Measurements from ENCODE around the gene XRCC3. TPM values are rescaled to one million over a fixed set of nuclear protein-coding genes. Genes with fewer than 3 reads are reported as not detected.

Gene XRCC3
- total and polyA plus RNA-seq, 2 of the 8 experiments (the other 6 are each of a cell fraction or from before 2014, with no cell fraction given), result 36.9 to 41.8 TPM

- TF ChIP-seq KDM1A (IDR thresholded peaks at IDR 0.05; ENCODE audit: borderline replicate concordance, low read length) (no peak), POLR2A (IDR thresholded peaks at IDR 0.05; ENCODE audit: control extremely low read depth in 1 of 2, low read depth in 2 of 2, low read length in 2 of 2) (no peak), SP1 (IDR thresholded peaks at IDR 0.05; ENCODE audit: low read depth, low read length) (no peak), CHD1 (IDR thresholded peaks at IDR 0.05; ENCODE audit: low read depth, low read length) (no peak), CTBP2 (IDR thresholded peaks at IDR 0.05; ENCODE audit: borderline replicate concordance, insufficient read depth, insufficient read length, low read length) (no peak), CBX8 (IDR thresholded peaks at IDR 0.05; ENCODE audit: borderline replicate concordance, low read depth, low read length) (no peak), TCF12 (IDR thresholded peaks at IDR 0.05; ENCODE audit: low read depth, low read length) (no peak)
- TF ChIP-seq, protein P1, sequence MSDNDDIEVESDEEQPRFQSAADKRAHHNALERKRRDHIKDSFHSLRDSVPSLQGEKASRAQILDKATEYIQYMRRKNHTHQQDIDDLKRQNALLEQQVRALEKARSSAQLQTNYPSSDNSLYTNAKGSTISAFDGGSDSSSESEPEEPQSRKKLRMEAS (IDR thresholded peaks at IDR 0.05), result no peak
Observed at GRCh38 chr14:103724116-103724515, 8.9 kb upstream of the XRCC3 start (continued).

Data from H1 (cell line).